MM.1S (cell line): ENCODE results near the gene GTF2I.
"Not testable (repeated sequence)": the region's sequence is repeated elsewhere in the genome, so short reads cannot be mapped to it uniquely, and the experiment has no call there.

ENCODE experiments used
- DNase-seq: peaks from one replicate; pipeline ENCODE4 v3.0.0-alpha.2; 2015
- H2AFZ ChIP-seq: fragments of 300-600 bp; sonication (generic); 2 replicates; pipeline ENCODE4 v1.6.0; 2016; ENCODE audit warnings: antibody characterized with exemption, low read length
- H3F3A ChIP-seq: fragments of 300-600 bp; sonication (generic); 2 replicates; pipeline ENCODE4 v1.6.1; 2016; ENCODE audit warnings: mild to moderate bottlenecking, antibody characterized with exemption, low read length, moderate library complexity, mixed read lengths; ENCODE audit not compliant: insufficient read depth
- H3K27ac ChIP-seq: fragments of 300-600 bp; sonication (generic); 2 replicates; pipeline ENCODE4 v1.5.1; 2016; ENCODE audit warnings: mild to moderate bottlenecking, low read length
- H3K27me3 ChIP-seq: fragments of 300-600 bp; sonication (generic); replicated peaks from 2 replicates; pipeline ENCODE4 v1.6.0; 2016; ENCODE audit warnings: low read length; ENCODE audit not compliant: insufficient read depth
- H3K36me3 ChIP-seq: fragments of 300-600 bp; sonication (generic); replicated peaks from 2 replicates; pipeline ENCODE4 v1.6.1; 2016; ENCODE audit warnings: mild to moderate bottlenecking, low read length, mixed read lengths; ENCODE audit not compliant: insufficient read depth
- H3K4me1 ChIP-seq: fragments of 300-600 bp; sonication (generic); 2 replicates; pipeline ENCODE4 v1.6.1; 2016; ENCODE audit warnings: low read length, mixed read lengths
- H3K4me2 ChIP-seq: fragments of 300-600 bp; sonication (generic); 2 replicates; pipeline ENCODE4 v1.6.0; 2016; ENCODE audit warnings: low read depth, low read length
- H3K4me3 ChIP-seq: fragments of 300-600 bp; sonication (generic); 2 replicates; pipeline ENCODE4 v1.5.1; 2016; ENCODE audit warnings: low read length, mixed read lengths
- H3K79me2 ChIP-seq: fragments of 300-600 bp; sonication (generic); 2 replicates; pipeline ENCODE4 v1.6.1; 2016; ENCODE audit warnings: mixed run types, low read length, mixed read lengths
- H3K9ac ChIP-seq: fragments of 300-600 bp; sonication (generic); 2 replicates; pipeline ENCODE4 v1.6.1; 2016; ENCODE audit warnings: low read length, mixed read lengths
- H3K9me2 ChIP-seq: fragments of 300-600 bp; sonication (generic); replicated peaks from 2 replicates; pipeline ENCODE4 v1.6.1; 2016; ENCODE audit warnings: mild to moderate bottlenecking, low read length, mixed read lengths; ENCODE audit not compliant: insufficient read depth
- H3K9me3 ChIP-seq: fragments of 300-600 bp; sonication (generic); replicated peaks from 2 replicates; pipeline ENCODE4 v1.6.1; 2016; ENCODE audit warnings: mild to moderate bottlenecking, low read length, mixed read lengths; ENCODE audit not compliant: insufficient read depth
- H4K20me1 ChIP-seq: fragments of 300-600 bp; sonication (generic); 2 replicates; pipeline ENCODE4 v1.6.1; 2016; ENCODE audit warnings: mild to moderate bottlenecking, low read length, moderate library complexity, mixed read lengths; ENCODE audit not compliant: insufficient read depth
- CTCF ChIP-seq: fragments of 300-600 bp; sonication (generic); IDR thresholded peaks from 2 replicates; pipeline ENCODE4 v1.5.1; 2016; ENCODE audit warnings: antibody characterized with exemption, low read length, mixed read lengths
- EZH2 ChIP-seq: fragments of 300-600 bp; sonication (generic); optimal IDR thresholded peaks from 2 replicates; pipeline ENCODE3; 2017; ENCODE audit warnings: low read depth, mild to moderate bottlenecking, antibody characterized with exemption, low read length, mixed read lengths
- EZH2phosphoT487 ChIP-seq: fragments of 300-600 bp; sonication (generic); IDR thresholded peaks from 2 replicates; pipeline ENCODE4 v1.6.1; 2018; ENCODE audit warnings: antibody characterized with exemption, low read length

Gene GTF2I

GRCh38 chr7:74632505-74632904, 25.0 kb upstream of the GTF2I start:
- H3K79me2 ChIP-seq = no peaks in the 10 kb centered on the region
- no peaks in the 10 kb centered on the region for H3K36me3 ChIP-seq
- H3K27me3 ChIP-seq = no peaks in the 10 kb centered on the region
- no peak overlapping the region for H3K27ac ChIP-seq
- no peaks in the 10 kb centered on the region for H3K4me1 ChIP-seq
- TF ChIP-seq EZH2 (no peak), EZH2phosphoT487 (no peak), CTCF (no peak)
- H3K4me2 ChIP-seq = no peak overlapping the region
- no peaks in the 10 kb centered on the region for H3K9me3 ChIP-seq
- no peaks in the 10 kb centered on the region for H3K9me2 ChIP-seq
- H3K9ac ChIP-seq = no peak overlapping the region
- no peaks in the 10 kb centered on the region for H3F3A ChIP-seq
- no peak for DNase-seq
- H2AFZ ChIP-seq = no peak overlapping the region
- H3K4me3 ChIP-seq = no peak overlapping the region
- no peaks in the 10 kb centered on the region for H4K20me1 ChIP-seq

GRCh38 chr7:74633451-74633921, 24.0 kb upstream of the GTF2I start:
- H3K9me3 ChIP-seq = no peaks in the 10 kb centered on the region
- DNase-seq = no peak
- H3K9me2 ChIP-seq = no peaks in the 10 kb centered on the region
- H4K20me1 ChIP-seq = no peaks in the 10 kb centered on the region
- no peak overlapping the region for H2AFZ ChIP-seq
- H3K36me3 ChIP-seq = no peaks in the 10 kb centered on the region
- H3K9ac ChIP-seq = no peak overlapping the region
- no peaks in the 10 kb centered on the region for H3F3A ChIP-seq
- H3K27ac ChIP-seq = no peak overlapping the region
- H3K79me2 ChIP-seq = no peaks in the 10 kb centered on the region
- H3K4me3 ChIP-seq = no peak overlapping the region
- no peak for TF ChIP-seq EZH2
- no peaks in the 10 kb centered on the region for H3K27me3 ChIP-seq
- H3K4me2 ChIP-seq = no peak overlapping the region
- H3K4me1 ChIP-seq = 0 out of 2 replicates have a peak, but pooled peaks cover under 1% of the 10 kb centered on the region

GRCh38 chr7:74637745-74638144, 19.8 kb upstream of the GTF2I start:
- no peaks in the 10 kb centered on the region for H3K79me2 ChIP-seq
- no peak overlapping the region for H3K4me2 ChIP-seq
- H3K4me1 ChIP-seq = peaks cover 10% of the 10 kb centered on the region
- no peaks in the 10 kb centered on the region for H3K9me3 ChIP-seq
- no peak overlapping the region for H3K9ac ChIP-seq
- H3K9me2 ChIP-seq = no peaks in the 10 kb centered on the region
- TF ChIP-seq CTCF = no peak
- no peak for TF ChIP-seq EZH2
- no peak for TF ChIP-seq EZH2phosphoT487
- no peaks in the 10 kb centered on the region for H3F3A ChIP-seq
- no peak overlapping the region for H3K27ac ChIP-seq
- H2AFZ ChIP-seq = no peak overlapping the region
- H3K27me3 ChIP-seq = no peaks in the 10 kb centered on the region
- no peak overlapping the region for H3K4me3 ChIP-seq
- H3K36me3 ChIP-seq = no peaks in the 10 kb centered on the region
- DNase-seq = no peak
- no peaks in the 10 kb centered on the region for H4K20me1 ChIP-seq

- not testable (repeated sequence) for H3K9ac ChIP-seq, H3K79me2 ChIP-seq, H2AFZ ChIP-seq, H3K9me3 ChIP-seq, H3K27me3 ChIP-seq, H3K9me2 ChIP-seq, H3K36me3 ChIP-seq, H4K20me1 ChIP-seq
- DNase-seq = peak; percentile 92
- peaks cover 21% of the 10 kb centered on the region for H3K4me1 ChIP-seq
- peaks cover 32% of the 10 kb centered on the region for H3F3A ChIP-seq
- peak overlapping the region; percentile 84; the same call in 1 of the 2 replicates for H3K4me2 ChIP-seq
- peak overlapping the region; percentile 59 for H3K4me3 ChIP-seq
- peak overlapping the region; percentile 61; the same call in 1 of the 2 replicates for H3K27ac ChIP-seq
Observed at GRCh38 chr7:74650055-74650454, 7.5 kb upstream of the GTF2I start.

- not testable (repeated sequence) for H3K27me3 ChIP-seq, H4K20me1 ChIP-seq, H3K9me2 ChIP-seq, H3K9me3 ChIP-seq, H2AFZ ChIP-seq, H3K36me3 ChIP-seq, H3K79me2 ChIP-seq
- Histone ChIP-seq H3K4me1 (peaks cover 21% of the 10 kb centered on the region), H3K27ac (peak overlapping the region; percentile 61; the same call in 1 of the 2 replicates), H3K9ac (peak overlapping the region; percentile 22; the same call in 1 of the 2 replicates), H3K4me3 (peak overlapping the region; percentile 59), H3K4me2 (peak overlapping the region; percentile 84), H3F3A (peaks cover 32% of the 10 kb centered on the region)
- peak; percentile 32 for DNase-seq
Observed at GRCh38 chr7:74650493-74651132, 6.9 kb upstream of the GTF2I start.

GRCh38 chr7:74651133-74651504, 6.4 kb upstream of the GTF2I start:
- not testable (repeated sequence) for H3K27me3 ChIP-seq, DNase-seq, H3K79me2 ChIP-seq, H3K9me2 ChIP-seq, H4K20me1 ChIP-seq, H3K9me3 ChIP-seq, H3K36me3 ChIP-seq, H2AFZ ChIP-seq
- Histone ChIP-seq H3K4me2 (peak overlapping the region; percentile 84; the same call in 1 of the 2 replicates), H3K4me1 (peaks cover 25% of the 10 kb centered on the region), H3K9ac (peak overlapping the region; percentile 22; the same call in 1 of the 2 replicates), H3K27ac (peak overlapping the region; percentile 61; the same call in 1 of the 2 replicates), H3F3A (peaks cover 36% of the 10 kb centered on the region), H3K4me3 (peak overlapping the region; percentile 59)
